K562 (cell line): ENCODE measurements around the gene PPM1G. TPM values are rescaled to one million over a fixed set of nuclear protein-coding genes. Genes with fewer than 3 reads are reported as not detected.
A peak's percentile ranks its signal among the peaks of the same experiment; 100 is the strongest.

ENCODE experiments used
- BHLHE40 ChIP-seq: IDR thresholded peaks from 2 replicates; pipeline ENCODE4 v1.6.1; 2011; ENCODE audit warnings: low read length, improper control_type of control experiment
- CHD1 ChIP-seq: fragments of 200-600 bp; sonication (generic); IDR thresholded peaks from one replicate; pipeline ENCODE4 v1.6.1; 2012; ENCODE audit warnings: mild to moderate bottlenecking, moderate library complexity, low read length, inconsistent platforms
- FOXJ2 ChIP-seq: fragments of 200-800 bp; sonication (Bioruptor generic); IDR thresholded peaks from 2 replicates; pipeline ENCODE4 v1.6.1; 2016; ENCODE audit warnings: missing genetic modification characterization, missing compliant biosample characterization
- JUND ChIP-seq, 2 experiments: IDR thresholded peaks; 2 replicates in 1 of 2; 3 replicates in 1 of 2; pipeline ENCODE4 v1.6.1; 2011; ENCODE audit warnings: borderline replicate concordance in 2 of 2, low read depth in 2 of 2, low read length in 2 of 2, improper control_type of control experiment in 1 of 2, missing biosample characterization in 1 of 2, missing genetic modification characterization in 1 of 2, missing genetic modification reagents in 1 of 2
- KAT7 ChIP-seq: sonication (generic); formaldehyde crosslinking; IDR thresholded peaks from 2 replicates; pipeline ENCODE4 v1.8.0; 2022; ENCODE audit warnings: missing genetic modification reagents, mild to moderate bottlenecking, borderline replicate concordance
- NEUROD1 ChIP-seq: fragments of 150-350 bp; IDR thresholded peaks from 2 replicates; pipeline ENCODE4 v1.6.1; 2014; ENCODE audit warnings: borderline replicate concordance, low read length, low read depth; ENCODE audit not compliant: partially characterized antibody
- NR2C2 ChIP-seq, 2 experiments: fragments of 200-800 bp in 1 of 2; sonication (Bioruptor generic) in 1 of 2; sonication (generic) in 1 of 2; formaldehyde crosslinking in 1 of 2; IDR thresholded peaks; 2 replicates each; pipeline versions ENCODE4 v1.6.1 to v1.8.0; 2016 to 2022; ENCODE audit warnings: mild to moderate bottlenecking in 1 of 2, missing compliant biosample characterization in 1 of 2, missing genetic modification characterization in 1 of 2, missing genetic modification reagents in 1 of 2
- NR4A1 ChIP-seq, 2 experiments: fragments of 250-450 bp in 1 of 2; fragments of 450-650 bp in 1 of 2; sonication (Bioruptor Pico) in 1 of 2; IDR thresholded peaks; 2 replicates each; pipeline versions ENCODE4 v1.4.0 to v1.6.1; 2016 to 2020; ENCODE audit warnings: mild to moderate bottlenecking in 2 of 2, missing compliant biosample characterization in 1 of 2, missing genetic modification characterization in 1 of 2, moderate library complexity in 1 of 2
- PCBP1 ChIP-seq: fragments of 200-400 bp; formaldehyde crosslinking; IDR thresholded peaks from 2 replicates; pipeline ENCODE4 v1.6.1; 2018; ENCODE audit warnings: mild to moderate bottlenecking, low read depth, low read length; ENCODE audit not compliant: poor library complexity, severe bottlenecking
- RBM25 ChIP-seq: fragments of 200-400 bp; formaldehyde crosslinking; IDR thresholded peaks from 2 replicates; pipeline ENCODE4 v1.6.1; 2018; ENCODE audit warnings: low read length, low read depth, moderate library complexity; ENCODE audit not compliant: severe bottlenecking
- RFX1 ChIP-seq: fragments of 450-650 bp; IDR thresholded peaks from 2 replicates; pipeline ENCODE4 v1.6.1; 2016; ENCODE audit warnings: mild to moderate bottlenecking, moderate library complexity
- SMAD1 ChIP-seq: fragments of 150-350 bp; IDR thresholded peaks from 2 replicates; pipeline ENCODE4 v1.6.1; 2014; ENCODE audit warnings: low read length, low read depth; ENCODE audit not compliant: partially characterized antibody
- TAF1 ChIP-seq: IDR thresholded peaks from 2 replicates; pipeline ENCODE4 v1.6.1; 2011; ENCODE audit warnings: mild to moderate bottlenecking, low read length, moderate library complexity; ENCODE audit not compliant: insufficient read depth, control insufficient read depth, severe bottlenecking; ENCODE audit errors: extremely low read depth
- TAF9B ChIP-seq: fragments of 450-650 bp; IDR thresholded peaks from 2 replicates; pipeline ENCODE4 v1.6.1; 2018; ENCODE audit warnings: mild to moderate bottlenecking; ENCODE audit not compliant: partially characterized antibody
- polyA plus RNA-seq, 8 experiments: library from polyadenylated mRNA; depleted of rRNA in 4 of 8; stranded (reverse) in 5 of 8; unstranded in 3 of 8; fragments of >200 nt; fragmentation: Nextera tagmentation in 2 of 8; fragmentation: Illumina TruSeq in 1 of 8; extraction: Ambion mirVana in 2 of 8; extraction: Trizol in 1 of 8; gene quantifications; 2 replicates each; pipeline versions ENCODE4 v1.2.1 to v1.2.3, GENCODE V29; 2011 to 2014; ENCODE audit warnings: inconsistent platforms in 1 of 8, missing spikeins in 1 of 8
- total RNA-seq, 7 experiments: library from RNA; depleted of rRNA in 6 of 7; stranded (reverse); fragments of >200 nt in 6 of 7; fragmentation: Illumina TruSeq in 2 of 7; extraction: Trizol in 2 of 7; gene quantifications; 2 replicates each; pipeline versions ENCODE4 v1.2.1 to v1.2.3, GENCODE V29; 2011 to 2021; ENCODE audit warnings: low replicate concordance in 1 of 7
- TF ChIP-seq, protein P1 (sequence below), 2 experiments: IDR thresholded peaks; 2 replicates each; pipeline ENCODE4 v1.6.1; 2012; ENCODE audit warnings: improper control_type of control experiment in 2 of 2, low read depth in 2 of 2, low read length in 2 of 2, borderline replicate concordance in 1 of 2
- TF ChIP-seq, protein P2 (sequence below): fragments of 450-650 bp; conservative IDR thresholded peaks from 2 replicates; pipeline ENCODE4 v1.6.1; 2016; ENCODE audit warnings: missing genetic modification characterization, low read depth, mild to moderate bottlenecking, control low read depth, missing compliant biosample characterization
- TF ChIP-seq, protein P3 (sequence below), 2 experiments: IDR thresholded peaks; 2 replicates each; pipeline ENCODE4 v1.6.1; 2011; ENCODE audit warnings: borderline replicate concordance in 1 of 2, control low read depth in 1 of 2, low read depth in 1 of 2, low read length in 1 of 2, mild to moderate bottlenecking in 1 of 2, mixed read lengths in 1 of 2, moderate library complexity in 1 of 2; ENCODE audit not compliant: insufficient read depth in 1 of 2, insufficient read length in 1 of 2, poor library complexity in 1 of 2, severe bottlenecking in 1 of 2; ENCODE audit errors: extremely low read depth in 1 of 2

The PPM1G gene
- total and polyA plus RNA-seq, 9 of the 15 experiments (the other 6 are each of a cell fraction or from before 2014, with no cell fraction given) = 61.7 to 230 (median 153) TPM

DNA sequence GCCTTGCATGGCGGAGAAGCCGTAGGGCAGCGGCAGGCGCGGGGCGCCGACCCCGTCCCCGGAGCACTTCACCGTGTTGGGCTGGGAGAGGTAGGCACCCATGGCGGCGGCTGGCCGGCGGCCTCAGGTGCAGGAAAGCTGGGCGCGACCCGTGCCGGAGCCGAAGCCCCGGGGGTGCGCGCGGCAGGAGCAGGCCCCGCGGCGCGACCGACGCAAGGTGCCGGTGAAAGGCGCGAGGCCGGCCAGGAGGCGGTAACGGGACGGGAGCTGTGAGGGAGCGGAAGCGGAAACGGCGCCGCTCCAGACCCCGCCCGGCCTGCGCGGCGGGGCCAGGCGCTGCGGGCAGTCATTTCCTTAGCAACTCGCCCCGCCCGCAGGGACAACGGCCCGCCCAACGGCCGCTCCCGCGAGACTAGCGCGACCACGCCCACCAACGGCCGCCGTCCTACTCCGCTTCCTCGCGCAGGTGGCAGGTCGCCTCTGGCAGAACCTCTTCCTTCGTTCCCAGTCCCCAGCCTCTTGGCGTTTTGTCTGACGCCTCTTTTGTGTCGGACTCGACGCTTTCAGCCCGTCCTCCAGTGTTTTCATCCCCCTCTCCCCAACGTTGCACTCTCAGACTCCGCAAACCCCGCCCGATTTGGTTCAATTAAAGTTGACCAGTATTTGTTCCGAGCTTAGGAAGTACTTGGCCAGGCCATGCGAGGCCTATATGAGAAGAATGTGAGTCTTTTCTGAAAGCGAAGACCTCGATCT lies at the start of gene PPM1G (continued):
- TF ChIP-seq SMAD1 (peak; percentile 50), RBM25 (peak; percentile 98), TAF1 (peak; percentile 91), TAF9B (peak; percentile 88), NEUROD1 (peak; percentile 69), CHD1 (peak; percentile 43), NR2C2 (CRISPR knock-in tag; IDR thresholded peaks at IDR 0.05) (peak; percentile 21; the same call in 1 of the 2 replicates), NR2C2 (tag; IDR thresholded peaks at IDR 0.05) (peak; percentile 72; the same call in 1 of the 2 replicates), JUND (IDR thresholded peaks at IDR 0.05; ENCODE audit: borderline replicate concordance, low read depth, low read length) (peak; percentile 30; the same call in 1 of the 2 replicates), JUND (tag; IDR thresholded peaks at IDR 0.05; ENCODE audit: borderline replicate concordance, low read depth, low read length) (no peak; the same call in 2 of the 3 replicates), KAT7 (CRISPR knock-in tag) (0 out of 2 replicates have a peak, but pooled peaks have one; percentile 24), RFX1 (peak; percentile 82), FOXJ2 (tag) (peak; percentile 87), NR4A1 (CRISPR knock-in tag; IDR thresholded peaks at IDR 0.05) (no peak), NR4A1 (tag; IDR thresholded peaks at IDR 0.05) (peak; percentile 64; the same call in 1 of the 2 replicates), PCBP1 (peak; percentile 87), BHLHE40 (peak; percentile 40; the same call in 1 of the 2 replicates)
- TF ChIP-seq, protein P1, sequence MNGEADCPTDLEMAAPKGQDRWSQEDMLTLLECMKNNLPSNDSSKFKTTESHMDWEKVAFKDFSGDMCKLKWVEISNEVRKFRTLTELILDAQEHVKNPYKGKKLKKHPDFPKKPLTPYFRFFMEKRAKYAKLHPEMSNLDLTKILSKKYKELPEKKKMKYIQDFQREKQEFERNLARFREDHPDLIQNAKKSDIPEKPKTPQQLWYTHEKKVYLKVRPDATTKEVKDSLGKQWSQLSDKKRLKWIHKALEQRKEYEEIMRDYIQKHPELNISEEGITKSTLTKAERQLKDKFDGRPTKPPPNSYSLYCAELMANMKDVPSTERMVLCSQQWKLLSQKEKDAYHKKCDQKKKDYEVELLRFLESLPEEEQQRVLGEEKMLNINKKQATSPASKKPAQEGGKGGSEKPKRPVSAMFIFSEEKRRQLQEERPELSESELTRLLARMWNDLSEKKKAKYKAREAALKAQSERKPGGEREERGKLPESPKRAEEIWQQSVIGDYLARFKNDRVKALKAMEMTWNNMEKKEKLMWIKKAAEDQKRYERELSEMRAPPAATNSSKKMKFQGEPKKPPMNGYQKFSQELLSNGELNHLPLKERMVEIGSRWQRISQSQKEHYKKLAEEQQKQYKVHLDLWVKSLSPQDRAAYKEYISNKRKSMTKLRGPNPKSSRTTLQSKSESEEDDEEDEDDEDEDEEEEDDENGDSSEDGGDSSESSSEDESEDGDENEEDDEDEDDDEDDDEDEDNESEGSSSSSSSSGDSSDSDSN (IDR thresholded peaks at IDR 0.05; ENCODE audit: borderline replicate concordance in 1 of 2, low read depth in 2 of 2, low read length in 2 of 2) = peak in 1 of 2 experiments; percentile 80; a peak in 1 of 4 replicates
- TF ChIP-seq, protein P2, sequence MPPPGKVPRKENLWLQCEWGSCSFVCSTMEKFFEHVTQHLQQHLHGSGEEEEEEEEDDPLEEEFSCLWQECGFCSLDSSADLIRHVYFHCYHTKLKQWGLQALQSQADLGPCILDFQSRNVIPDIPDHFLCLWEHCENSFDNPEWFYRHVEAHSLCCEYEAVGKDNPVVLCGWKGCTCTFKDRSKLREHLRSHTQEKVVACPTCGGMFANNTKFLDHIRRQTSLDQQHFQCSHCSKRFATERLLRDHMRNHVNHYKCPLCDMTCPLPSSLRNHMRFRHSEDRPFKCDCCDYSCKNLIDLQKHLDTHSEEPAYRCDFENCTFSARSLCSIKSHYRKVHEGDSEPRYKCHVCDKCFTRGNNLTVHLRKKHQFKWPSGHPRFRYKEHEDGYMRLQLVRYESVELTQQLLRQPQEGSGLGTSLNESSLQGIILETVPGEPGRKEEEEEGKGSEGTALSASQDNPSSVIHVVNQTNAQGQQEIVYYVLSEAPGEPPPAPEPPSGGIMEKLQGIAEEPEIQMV = peak; percentile 39; the same call in 1 of the 2 replicates
- TF ChIP-seq, protein P3, sequence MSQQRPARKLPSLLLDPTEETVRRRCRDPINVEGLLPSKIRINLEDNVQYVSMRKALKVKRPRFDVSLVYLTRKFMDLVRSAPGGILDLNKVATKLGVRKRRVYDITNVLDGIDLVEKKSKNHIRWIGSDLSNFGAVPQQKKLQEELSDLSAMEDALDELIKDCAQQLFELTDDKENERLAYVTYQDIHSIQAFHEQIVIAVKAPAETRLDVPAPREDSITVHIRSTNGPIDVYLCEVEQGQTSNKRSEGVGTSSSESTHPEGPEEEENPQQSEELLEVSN (IDR thresholded peaks at IDR 0.05; ENCODE audit: borderline replicate concordance in 1 of 2, extremely low read depth in 1 of 2, insufficient read depth in 1 of 2, insufficient read length in 1 of 2, low read depth in 1 of 2, low read length in 1 of 2, poor library complexity in 1 of 2, severe bottlenecking in 1 of 2) = peak; percentile 91 to 97
